Measurements from ENCODE around the gene CCDC9B.

Gene CCDC9B

DNA sequence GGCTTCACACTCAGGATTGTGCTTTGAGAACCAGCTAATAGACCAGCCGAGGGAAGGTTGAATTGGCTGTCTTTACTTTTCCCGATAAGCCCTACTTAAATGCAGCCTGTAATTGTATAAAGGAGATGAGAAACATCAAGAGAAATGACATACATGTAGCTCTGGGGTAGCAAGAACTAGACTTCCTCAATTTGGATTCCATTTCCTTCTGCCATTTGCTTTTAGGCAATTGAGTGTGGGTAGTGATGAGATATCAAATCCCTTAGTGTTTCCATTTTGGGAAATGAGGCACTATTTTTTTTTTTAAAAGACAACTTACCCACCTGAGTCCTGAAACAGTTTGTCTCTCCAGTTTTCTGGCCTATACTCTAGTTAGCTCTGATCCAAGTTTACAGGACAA lies 15.0 kb downstream of the CCDC9B start:
- DNase-seq, result no peak

DNA sequence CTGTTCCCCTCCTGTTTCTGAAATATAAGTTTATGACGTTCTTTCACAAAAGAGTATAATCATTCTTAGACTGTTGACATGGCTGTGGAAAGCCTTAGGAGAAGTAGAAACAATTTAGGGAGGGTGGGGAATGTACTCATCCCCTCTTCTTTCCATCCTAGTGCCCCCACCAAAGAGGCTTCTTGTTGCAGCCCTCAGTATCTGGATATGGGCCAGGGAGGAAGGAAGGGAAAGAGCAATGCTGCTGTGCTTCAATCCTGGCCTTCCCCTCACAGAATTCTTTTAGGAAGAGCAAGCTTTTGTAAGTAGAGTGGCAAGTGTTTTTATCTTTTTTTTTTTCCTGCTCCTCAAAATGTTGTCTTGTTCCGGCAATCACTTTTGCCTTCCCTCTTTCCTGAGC lies 15.6 kb downstream of the CCDC9B start:
- DNase-seq, result no peak

DNA sequence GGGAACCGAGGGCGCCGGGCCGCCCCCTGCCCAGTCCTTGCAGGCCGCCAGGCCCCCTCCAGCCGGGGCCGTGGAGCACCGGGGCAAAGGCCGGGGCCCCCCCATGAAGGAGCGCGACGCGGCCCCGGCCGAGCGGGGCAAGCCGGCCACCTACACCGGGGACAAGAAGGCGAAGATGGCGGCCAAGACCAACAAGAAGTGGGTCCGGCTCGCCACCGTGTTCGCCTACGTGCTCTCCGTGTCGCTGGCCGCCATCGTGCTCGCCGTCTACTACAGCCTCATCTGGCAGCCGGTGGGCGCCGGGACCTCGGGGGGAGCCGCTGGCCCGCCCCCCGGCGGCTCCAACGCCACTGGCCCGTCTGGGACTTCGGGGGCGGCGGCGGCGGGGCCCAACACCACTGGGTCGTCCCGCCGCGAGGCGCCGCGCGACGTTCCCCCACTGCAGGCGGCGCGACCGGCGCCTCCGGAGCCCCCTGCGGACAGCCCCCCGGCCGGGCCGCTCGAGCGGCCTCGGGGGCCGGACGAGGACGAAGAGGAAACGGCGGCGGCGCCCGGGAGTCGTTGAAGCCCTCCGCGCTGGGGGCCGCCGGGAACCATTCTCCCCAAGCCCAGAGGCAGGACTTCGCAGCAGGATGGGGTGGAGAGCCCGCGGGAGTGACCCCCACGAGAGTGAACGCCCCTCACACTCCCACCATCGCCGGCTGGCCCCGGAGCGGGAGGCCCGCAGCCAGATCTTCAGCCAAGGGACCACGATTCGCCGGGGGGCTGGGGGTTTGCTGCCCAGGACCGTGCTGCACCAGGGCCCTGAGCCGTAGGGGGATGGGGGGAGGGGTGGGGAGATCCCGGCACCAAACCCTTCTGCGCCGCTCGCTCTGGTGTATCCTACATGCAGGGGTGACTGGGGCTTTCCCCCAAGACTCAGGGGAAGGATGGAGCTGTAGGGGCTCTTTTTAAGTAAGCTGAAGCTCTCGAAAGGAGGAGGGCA lies 16.5 kb downstream of the CCDC9B start:
- DNase-seq, result no peak

DNA sequence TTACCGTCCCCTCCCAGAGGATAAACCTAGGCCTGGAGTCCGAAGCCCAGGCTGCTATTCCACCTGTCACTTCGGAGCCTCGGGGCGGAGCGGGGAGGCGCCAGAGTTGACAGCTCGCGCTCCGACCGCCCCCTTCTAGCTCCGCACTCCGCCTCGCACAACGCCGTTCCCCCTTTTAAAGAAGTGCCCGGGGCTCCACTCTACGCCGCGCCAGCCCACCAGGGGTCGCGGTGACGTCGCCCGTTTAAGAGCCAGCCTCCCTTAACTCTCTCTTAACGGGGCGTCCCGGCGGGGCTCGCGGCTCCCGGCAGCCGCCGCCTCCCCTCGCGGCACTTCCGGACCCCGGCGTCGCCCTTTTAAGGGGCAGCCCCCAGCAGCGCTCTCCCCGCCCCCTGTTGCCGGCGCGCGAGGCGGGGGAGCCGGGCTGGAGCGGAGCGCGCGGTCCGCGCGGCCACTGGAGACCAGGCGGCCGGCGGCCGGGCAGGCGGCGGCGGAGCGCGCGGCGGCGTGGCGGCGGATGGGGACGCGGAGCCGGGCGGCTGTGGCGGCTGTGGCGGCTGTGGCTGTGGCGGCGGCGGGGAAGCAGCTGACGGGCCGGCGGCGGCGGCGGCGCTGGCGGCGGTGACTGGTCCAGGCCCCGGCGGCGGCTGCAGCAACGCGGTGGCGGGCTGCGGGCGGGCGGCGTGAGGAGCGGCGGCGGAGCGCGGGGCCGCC lies 17.3 kb downstream of the CCDC9B start, which contains the start of gene INAFM2:
INAFM2 (plus strand) TSS at position 454 of the 714 bp plus-strand sequence. CDS start 364 bp downstream, outside the sequence.
- peak; percentile 92 for DNase-seq

DNA sequence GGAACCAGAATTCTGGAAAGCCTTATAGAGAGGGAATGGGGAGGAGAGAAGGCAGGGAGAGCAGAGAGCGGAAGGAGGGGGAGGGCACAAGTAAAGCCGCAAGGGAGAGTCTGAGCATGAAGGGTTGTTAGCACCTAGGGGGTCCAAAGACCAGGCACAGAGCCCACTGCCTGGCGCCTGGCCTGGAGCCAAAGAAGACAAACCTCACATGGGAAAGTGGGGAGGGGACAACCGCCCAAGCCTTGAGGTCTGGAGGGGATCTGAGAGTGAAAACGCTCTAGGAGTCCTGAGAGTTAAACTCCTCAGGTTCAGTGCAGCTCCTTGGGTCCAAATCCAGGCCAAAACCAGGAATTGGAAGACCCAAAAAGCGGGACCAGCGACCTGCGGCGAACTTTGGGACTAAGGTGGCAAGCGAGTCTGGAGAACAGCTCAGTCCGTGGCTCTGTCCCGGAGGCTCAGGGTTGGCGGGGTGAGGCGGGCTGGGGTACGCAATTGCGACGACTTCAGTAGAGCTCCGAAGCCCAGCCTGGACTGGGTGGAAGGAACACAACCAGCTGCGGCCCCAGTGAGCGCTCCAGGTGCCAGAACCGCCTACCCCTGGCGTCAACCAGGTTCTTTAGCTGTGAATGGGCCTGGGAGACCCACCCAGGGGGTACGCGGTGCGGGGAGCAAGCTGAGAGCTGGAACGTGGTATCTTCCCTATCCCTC lies 18.1 kb downstream of the CCDC9B start:
- no peak for DNase-seq

DNA sequence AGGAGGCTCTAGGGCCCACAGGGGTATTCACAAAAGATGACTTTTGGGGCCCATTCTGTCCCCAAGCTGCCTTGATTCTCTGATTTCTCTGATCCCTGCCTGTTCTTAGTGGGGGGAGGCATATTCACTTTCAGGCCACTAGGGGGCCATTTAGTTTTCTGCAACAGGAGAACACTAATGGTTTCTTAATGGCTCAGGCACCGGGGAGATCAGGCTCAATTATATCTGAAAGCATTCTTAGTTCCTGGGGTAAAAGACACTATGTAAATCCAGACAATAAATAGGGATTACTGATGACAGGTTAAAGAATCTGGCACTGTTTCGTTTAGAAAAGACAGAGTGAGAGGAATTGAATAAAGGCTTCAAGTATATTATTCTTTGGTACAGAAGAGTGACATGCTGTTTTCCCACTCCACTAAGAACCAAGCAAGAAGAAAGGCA lies 19.8 kb downstream of the CCDC9B start:
- DNase-seq, result peak; percentile 55

DNA sequence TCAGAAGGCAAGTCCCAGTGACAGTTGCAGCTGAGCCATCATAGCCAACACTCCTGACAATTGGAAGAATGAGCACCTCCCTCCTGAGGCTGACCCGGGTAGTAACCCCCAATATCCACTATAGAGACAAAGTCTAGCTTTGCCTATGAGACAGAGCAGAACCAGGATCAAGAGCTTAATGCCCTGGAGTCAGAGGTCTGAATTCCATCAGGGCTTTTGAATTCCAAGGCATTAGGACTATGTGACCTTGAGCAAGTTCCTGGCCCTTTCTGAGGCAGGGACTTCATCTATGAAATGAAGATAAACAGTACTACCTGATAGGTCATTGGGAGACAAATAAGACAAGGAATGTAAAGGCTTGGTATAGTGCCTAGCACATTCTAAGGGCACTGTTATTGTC lies 20.3 kb downstream of the CCDC9B start:
- DNase-seq, result no peak

DNA sequence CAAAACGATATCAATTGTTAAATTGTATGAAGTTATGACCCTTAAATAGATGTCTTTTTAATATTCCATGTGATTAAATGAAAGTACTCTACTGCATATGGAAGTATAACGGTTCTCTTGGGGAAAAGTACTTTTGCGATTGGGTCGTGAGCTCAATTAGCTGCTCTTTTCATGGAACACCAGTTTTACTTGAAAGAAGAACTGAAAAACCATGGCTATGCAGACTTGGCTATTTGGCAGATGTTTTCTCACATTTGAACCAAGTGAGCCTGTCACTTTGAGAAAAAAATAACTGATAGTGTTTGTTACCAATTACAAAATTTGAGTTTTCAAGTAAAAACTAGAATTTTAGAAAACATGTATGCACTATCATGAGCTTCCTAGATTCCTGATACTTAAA lies 23.2 kb downstream of the CCDC9B start:
- DNase-seq, result no peak

DNA sequence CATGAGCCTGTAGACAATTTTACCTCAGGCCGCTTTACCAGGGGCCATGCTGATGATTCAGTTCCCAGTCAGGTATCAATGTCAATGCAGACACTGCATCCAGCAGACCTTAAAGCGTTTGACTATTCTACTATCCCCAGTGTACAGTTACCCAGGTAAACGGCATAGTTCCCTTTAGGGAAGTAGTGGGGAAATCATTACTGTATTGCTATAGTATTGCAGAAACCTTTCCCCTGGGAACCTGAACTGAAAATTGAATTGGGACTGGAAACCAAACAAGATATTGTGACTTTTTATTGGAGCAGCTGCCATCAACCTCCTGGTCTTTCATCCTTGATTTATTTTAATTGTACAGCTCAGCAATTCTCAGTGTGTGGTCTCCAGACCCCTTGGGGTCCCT lies 23.8 kb downstream of the CCDC9B start:
- DNase-seq, result no peak

DNA sequence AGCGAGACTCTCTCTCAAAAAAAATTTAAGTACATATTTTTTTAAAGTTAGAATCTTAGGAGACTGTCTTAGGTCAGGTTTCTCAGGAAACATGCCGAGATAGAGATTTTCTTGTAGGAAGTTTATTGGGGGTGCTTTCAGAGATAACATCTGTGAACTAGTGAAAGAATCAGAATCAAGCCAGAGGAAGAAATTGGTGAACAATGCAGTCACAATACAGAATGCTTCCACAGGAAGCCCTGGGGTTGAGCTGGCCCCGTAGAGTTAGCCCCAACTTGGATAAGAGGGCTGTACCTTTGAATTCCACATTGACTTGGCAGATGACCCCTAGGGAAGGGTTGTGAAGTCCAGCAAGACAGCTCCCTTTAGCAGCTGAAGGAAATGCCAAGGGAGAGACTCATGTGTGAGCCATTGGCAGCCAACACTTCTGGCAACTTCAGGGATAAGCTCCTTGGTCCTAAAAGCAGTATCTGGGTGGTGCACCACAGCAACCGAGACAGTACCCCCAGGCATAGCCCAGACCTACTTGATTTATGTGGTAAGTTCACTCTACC lies 25.9 kb downstream of the CCDC9B start:
- DNase-seq, result no peak

DNA sequence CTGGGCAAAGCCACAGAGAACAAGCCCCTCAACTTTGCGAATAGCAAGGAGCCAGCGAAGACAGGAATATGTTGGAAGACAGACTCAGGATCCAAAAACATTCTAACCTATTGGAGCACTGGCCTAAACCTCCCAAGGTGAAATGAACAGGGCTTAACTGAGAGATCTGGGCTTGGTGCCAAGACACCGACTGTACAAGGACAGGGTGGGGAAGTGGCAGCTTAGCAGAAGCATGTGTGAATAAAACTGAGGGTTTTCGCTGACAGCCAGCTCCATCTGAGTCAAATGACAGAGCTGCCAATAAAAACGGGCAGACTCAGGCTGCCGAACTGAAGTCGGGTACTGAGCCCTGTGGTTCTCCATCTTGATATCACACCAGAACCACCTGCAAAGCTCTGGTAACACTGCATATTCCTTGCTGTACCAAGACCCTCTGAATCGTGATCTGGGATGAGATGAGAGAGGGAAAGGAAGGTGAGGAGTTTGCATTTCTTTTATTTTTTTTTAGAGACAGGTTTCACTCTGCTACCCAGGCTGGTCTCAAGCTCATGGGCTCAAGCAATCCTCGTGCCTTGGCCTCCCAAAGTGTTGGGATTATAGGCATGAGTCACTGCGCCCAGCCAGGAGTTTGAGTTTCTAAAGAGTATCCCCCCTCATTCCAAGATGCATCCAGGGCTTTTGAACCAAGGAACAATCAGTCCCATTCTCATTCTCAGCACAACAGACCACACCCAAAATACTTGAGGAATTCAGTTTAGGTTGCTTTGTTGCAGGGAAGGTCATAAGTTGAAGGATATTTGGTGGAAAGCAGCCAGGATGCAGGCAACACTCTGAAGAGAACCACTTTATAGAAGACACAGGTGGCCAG lies 27.0 kb downstream of the CCDC9B start:
- DNase-seq, result peak; percentile 67

DNA sequence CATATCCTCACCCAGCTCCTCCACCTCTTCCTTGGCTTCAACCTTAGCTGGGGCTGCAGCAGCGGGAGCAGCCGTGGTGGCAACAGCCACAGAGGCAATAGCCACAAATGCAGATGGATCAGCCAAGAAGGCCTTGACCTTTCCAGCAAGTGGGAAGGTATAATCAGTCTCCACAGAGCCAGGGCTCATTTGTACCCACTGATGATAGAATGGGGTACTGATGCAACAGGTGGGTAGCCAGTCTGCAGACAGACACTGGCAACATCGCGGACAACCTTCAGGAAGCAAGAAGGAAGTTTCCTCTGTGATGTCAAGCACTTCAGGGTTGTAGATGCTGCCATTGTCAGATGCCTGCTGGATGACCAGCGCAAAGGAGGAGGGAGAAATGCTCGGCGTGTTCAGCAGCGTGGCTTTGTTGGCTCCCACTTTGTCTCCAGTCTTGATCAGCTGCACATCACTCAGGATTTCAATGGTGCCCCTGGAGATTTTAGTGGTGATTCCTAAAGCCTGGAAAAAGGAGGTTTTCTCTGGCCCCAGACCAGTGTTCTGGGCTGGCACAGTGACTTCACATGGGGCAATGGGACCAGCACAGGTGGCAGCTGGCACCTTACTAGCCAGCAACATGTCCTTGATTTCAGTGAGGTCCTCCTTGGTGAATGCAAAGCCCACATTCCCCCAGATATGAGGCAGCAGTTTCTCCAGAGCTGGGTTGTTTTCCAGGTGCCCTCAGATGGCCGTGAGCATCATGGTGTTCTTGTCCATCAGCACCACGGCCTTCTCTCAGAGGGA lies 28.2 kb downstream of the CCDC9B start:
- DNase-seq, result no peak

DNA sequence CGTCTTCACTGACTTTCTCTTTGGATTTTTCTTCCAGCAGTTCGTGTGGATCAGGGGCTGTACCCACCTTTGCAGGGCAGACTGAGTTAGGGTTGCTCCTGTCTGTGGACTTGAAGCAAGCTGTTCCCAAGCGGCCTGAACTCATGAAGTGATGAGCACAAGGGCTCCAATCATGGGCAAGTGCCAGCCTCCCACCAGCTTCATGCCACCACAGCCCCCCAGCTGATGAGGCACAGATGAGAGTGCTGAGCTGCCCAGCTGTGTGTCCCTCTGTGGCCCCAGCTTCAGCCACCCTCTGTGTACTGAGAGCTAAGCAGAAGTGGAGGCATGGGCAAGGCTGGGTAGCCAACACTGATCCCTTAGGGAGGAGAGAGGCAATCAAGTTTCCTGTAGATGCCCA lies 29.7 kb downstream of the CCDC9B start:
- no peak for DNase-seq

DNA sequence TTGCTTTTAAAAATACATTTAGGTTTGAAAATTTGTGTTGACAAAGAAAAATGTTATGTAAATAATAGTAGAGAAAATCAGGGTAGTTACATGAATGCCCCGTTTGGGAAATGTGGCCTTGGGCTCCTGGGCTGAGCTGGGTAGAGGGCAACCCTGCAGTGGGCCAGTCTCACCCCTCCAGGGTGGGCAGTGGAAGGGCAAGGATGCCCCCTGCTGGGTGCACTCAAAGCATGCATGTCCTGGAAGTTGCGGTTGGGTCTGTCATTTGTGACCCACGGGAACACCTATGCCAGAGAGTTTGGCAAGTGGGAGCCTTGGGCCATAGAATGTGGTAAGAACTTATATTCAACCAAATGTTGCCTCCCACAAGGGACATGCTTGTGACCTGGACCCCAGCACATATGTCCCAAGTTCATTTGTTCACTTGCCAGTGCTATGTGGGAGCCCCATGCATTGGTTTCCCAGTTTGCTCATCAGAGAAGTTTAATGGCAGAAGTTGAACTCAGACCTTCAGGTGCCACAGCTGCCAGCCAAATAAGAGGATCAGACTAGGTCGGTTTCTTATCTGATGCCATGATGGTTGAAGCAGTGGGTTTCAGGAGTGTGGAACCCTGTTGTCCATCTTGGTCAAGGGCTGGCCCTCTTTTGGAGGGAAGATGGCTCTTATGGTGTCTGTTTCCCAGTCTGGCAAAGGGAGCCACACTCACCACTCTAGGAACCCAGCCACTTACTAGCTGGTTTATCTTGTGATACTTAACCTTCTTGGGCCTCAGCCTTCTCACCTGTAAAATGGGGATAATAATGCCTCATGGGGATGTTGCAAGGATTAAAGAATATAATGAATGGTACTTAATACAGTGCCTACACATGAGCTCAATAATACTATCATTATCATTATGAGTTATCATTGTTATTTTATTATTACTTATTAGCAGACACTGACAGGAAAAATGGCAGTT lies 30.5 kb downstream of the CCDC9B start:
- DNase-seq, result peak; percentile 57

DNA sequence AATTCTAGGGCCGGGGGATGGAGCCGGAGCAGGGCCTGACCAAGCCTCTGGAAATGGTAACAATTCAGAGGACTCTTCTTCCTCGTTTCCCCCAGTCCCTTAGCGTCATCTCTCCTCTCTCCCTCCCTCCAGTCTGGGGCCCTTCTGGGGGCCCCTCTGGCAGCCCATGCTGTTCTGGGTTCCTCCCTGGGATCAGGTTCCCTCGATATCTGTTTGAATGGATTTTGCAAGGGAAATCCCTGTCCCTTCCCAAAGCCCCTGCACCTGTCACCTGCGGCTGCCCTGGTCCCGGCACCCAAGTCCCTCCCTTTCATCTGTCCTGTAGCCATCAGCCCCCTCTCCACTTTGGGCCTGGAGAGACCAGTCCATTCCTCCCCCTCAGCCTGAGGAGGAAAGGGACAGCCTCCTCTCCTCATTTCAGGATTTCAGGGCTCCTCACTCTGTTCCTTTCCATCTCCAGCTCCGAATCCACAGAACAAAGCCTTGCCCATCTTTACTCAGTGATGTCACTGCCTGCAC lies 31.3 kb downstream of the CCDC9B start:
- DNase-seq, result no peak

DNA sequence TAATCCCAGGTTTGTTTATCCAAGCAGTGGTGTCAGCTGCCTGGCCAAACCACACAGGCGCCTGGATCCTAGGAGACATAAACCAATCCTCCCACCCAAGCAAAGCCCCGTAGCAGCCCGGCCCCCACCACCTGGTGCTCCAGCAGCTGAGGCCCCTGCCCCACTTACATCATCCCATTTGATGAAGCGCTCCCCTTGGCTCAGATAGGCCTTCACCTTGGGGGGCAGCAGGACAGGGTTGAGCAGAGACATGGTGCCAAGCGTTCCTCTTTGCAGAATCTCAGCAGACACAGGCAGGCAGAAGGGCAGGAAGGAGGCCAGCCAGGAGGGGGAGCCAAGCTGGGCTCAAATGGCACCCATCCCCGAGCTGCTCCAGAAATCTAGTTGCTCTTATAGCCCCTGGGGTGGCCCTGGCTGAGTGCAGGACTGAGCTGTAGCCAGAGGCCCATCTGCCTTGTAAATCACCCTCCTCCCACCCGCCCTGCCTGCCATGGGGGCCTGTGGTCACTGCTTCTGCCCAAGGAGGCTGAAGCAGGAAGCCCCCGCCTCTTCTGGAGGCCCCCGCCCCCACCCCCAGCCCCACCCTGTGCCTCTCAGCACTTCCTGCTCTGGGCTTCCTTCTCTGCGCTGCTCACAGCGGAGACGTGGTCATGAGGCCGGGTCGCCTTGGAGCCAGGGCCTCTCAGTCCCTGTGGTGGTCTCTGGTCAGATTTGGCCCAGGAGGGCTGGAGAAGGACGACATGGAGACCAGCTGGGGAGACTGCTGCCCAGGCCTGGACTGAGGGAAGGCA lies 33.1 kb downstream of the CCDC9B start, which contains the start of gene PLCB2:
PLCB2 (minus strand) TSS at position 515 of the 791 bp plus-strand sequence; CDS start at position 252, 263 bp downstream.
- DNase-seq, result peak; percentile 66

DNA sequence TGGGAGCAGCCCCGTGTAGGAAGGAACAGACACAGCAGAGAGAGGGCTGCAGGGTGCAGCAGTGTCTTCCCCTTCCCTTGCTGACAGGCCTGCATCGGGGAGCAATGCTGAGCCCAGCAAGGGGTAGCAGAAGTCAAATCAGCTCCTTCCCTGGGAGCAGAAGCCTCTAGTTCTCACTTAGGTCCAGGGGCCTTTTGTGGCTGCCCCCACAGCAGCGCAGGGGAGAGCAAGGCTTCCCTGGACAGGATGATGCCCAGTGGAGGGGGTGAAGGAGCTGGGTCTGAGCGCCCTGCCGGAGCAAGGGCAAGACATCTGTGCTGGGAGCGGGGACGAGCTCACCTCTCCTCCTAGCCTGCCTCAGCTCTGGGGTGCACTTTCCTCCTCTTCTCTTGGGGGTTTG lies 33.8 kb downstream of the CCDC9B start:
- no peak for DNase-seq

DNA sequence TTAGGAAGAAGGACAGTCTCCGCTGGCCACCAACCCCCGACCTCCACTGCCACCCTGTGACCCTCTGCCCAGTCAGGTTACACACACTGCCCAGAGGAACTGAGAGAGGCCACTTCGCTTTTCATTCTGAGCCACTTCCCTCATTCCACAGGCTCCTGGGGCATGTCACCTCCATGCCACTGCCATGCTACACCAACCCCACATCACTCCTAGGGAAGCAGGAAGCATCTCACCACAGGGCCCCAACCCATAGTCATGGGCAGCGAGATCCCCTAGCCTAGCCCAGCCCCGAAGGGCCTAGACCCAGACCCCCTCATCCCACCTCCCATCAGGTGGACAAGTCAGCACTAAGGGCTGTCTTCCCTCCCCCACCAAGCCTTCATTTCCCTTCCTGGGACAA lies 34.4 kb downstream of the CCDC9B start:
- no peak for DNase-seq

DNA sequence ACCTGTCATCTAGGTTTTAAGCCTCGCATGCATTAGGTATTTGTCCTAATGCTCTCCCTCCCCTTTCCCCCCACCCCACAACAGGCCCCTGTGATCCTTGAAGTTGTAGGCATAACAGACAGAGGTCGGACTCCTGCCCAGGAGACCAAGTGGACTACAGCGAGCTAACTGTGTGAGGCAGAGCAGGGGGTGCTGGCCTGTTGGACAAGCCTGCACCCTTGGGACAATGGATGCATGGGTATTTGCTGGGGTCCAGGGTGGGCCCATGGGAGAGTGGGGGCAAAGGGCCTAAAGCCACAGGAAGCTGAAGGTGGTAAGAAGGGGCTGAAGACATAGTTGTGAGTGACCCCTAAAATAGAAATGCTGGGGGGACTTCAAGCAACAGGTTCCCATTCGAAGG lies 35.5 kb downstream of the CCDC9B start:
- no peak for DNase-seq
